ENCODE measurements around the gene LACC1.

The LACC1 gene

DNA sequence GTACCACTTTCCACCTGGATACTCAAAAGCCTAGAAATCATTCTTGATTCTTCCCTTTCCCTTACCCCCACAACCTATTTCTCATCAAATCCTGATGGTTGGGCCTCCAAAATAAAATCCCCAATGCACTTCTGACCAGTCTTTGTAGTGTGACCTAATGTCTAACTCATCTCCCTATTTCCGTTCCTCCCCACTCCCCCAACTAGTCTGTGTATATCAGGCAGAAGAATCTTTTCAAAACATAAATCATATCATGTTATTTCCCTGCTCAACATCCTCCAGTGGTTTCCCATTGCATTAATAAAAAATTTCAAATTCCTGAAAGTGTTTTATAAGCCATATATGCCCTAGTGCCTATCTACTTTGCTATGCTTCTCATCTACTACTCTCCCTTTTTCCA is 17.8 kb upstream of the LACC1 start:
- DNase-seq (ENCODE audit: insufficient read length, low spot score) (no peak), FAIRE-seq (no peak)
- TF ChIP-seq TAF1 (IDR thresholded peaks at IDR 0.05; ENCODE audit: low read depth, low read length) (no peak), POLR2A (IDR thresholded peaks at IDR 0.05; ENCODE audit: low read depth, low read length) (no peak), POLR2AphosphoS5 (IDR thresholded peaks at IDR 0.05; ENCODE audit: low read depth, low read length) (no peak), SPI1 (IDR thresholded peaks at IDR 0.05; ENCODE audit: low read depth, low read length) (no peak), POU2F2 (IDR thresholded peaks at IDR 0.05; ENCODE audit: low read depth, low read length) (no peak), PAX5 (IDR thresholded peaks at IDR 0.05; ENCODE audit: insufficient read depth, low read length, severe bottlenecking) (no peak)

DNA sequence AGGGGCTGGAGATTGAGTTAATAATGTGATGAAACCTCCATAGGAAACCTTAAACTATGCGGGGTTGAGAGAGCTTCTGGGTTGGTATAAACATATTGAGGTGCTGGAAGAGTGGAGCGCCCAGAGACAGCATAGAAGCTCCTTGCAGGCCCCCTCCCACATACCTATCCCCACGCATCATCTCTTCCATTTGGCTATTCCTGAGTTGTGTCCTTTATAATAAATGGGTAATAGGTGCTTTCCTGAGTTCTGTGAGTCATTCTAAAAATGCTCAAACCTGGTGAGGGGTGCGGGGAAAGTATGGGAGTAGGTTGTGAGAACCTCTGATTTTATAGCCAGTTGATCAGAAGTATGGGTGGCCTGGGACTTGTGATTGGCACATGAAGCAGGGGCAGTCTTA is 14.8 kb upstream of the LACC1 start:
- FAIRE-seq: no peak
- TF ChIP-seq TAF1 (IDR thresholded peaks at IDR 0.05; ENCODE audit: low read depth, low read length) (no peak), SPI1 (IDR thresholded peaks at IDR 0.05; ENCODE audit: low read depth, low read length) (no peak), POLR2A (IDR thresholded peaks at IDR 0.05; ENCODE audit: low read depth, low read length) (no peak), POU2F2 (IDR thresholded peaks at IDR 0.05; ENCODE audit: low read depth, low read length) (no peak), PAX5 (IDR thresholded peaks at IDR 0.05; ENCODE audit: insufficient read depth, low read length, severe bottlenecking) (no peak), POLR2AphosphoS5 (IDR thresholded peaks at IDR 0.05; ENCODE audit: low read depth, low read length) (no peak)
- no peak for DNase-seq (ENCODE audit: insufficient read length, low spot score)

DNA sequence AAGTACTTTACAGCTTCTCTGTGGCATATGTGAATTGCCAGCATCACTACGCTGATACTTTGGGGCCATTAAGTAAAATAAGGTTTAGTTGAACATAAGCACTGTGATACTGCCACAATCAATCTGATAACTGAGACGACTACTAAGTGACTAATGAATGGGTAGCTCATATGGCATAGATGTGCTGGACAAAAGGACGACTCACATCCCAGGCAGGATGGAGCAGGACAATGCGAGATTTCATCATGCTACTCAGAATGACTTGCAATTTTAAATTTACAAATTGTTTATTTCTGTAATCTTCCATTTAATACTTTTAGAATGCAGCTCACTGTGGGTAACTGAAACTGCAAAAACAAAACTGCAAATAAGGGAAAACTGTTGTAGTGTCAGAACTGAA is 13.8 kb upstream of the LACC1 start:
- TF ChIP-seq PAX5 (IDR thresholded peaks at IDR 0.05; ENCODE audit: insufficient read depth, low read length, severe bottlenecking) (no peak), SPI1 (IDR thresholded peaks at IDR 0.05; ENCODE audit: low read depth, low read length) (no peak), POLR2AphosphoS5 (IDR thresholded peaks at IDR 0.05; ENCODE audit: low read depth, low read length) (no peak)
- FAIRE-seq (no peak), DNase-seq (ENCODE audit: insufficient read length, low spot score) (no peak)

DNA sequence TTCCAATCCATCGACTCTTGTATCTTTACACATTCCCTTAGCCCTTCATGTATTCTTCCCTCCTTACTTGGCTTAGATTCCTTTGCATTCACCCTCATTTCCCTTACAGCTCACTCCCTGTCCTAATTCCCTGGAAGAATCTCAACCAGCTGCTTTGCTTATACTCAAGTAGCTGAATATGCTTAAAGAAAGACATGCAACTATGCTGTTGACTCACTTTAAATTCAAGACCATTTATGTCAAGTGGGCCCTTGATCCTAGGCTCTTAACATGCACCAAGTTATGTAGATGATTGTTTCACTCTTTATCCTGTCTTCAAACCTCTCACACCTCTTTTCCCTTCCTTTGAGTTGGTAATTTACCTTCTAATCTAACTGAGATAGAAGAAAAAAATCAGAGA is 7.5 kb upstream of the LACC1 start:
- FAIRE-seq: no peak
- DNase-seq (ENCODE audit: insufficient read length, low spot score): no peak
- TF ChIP-seq POLR2AphosphoS5 (IDR thresholded peaks at IDR 0.05; ENCODE audit: low read depth, low read length) (no peak), POU2F2 (IDR thresholded peaks at IDR 0.05; ENCODE audit: low read depth, low read length) (no peak)

DNA sequence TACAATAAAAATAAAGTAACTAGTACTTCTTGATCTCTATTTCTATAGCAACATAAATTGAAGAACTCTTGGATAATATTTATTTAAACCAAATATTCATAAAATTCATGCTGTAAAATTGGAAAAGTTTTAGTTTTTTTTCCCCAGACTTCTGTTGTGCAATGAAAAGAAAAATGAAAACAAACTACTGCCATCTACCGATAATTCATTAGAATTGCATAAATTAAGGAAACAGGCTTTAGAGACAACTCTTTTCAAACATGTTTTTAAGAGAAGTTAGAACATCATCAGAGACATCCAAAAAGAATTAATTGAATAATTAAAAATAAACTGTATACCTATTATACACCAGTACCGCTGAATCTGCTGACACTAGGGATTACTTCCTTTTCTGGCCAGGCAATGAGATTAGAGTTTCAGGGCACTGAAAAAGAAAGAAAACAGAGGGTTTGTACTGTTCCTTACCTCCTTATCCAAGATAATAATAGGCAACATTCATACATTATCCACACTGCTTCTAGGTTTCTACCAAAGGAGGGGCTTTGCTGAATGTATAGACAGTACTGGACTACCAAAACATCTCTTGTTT is 5.1 kb upstream of the LACC1 start:
- FAIRE-seq: no peak
- no peak for TF ChIP-seq POLR2AphosphoS5 (IDR thresholded peaks at IDR 0.05; ENCODE audit: low read depth, low read length)
- TF ChIP-seq TAF1 (IDR thresholded peaks at IDR 0.05; ENCODE audit: low read depth, low read length): no peak
- TF ChIP-seq POU2F2 (IDR thresholded peaks at IDR 0.05; ENCODE audit: low read depth, low read length): no peak
- TF ChIP-seq PAX5 (IDR thresholded peaks at IDR 0.05; ENCODE audit: insufficient read depth, low read length, severe bottlenecking): no peak
- TF ChIP-seq SPI1 (IDR thresholded peaks at IDR 0.05; ENCODE audit: low read depth, low read length): no peak
- TF ChIP-seq POLR2A (IDR thresholded peaks at IDR 0.05; ENCODE audit: low read depth, low read length): no peak
- DNase-seq (ENCODE audit: insufficient read length, low spot score): no peak

DNA sequence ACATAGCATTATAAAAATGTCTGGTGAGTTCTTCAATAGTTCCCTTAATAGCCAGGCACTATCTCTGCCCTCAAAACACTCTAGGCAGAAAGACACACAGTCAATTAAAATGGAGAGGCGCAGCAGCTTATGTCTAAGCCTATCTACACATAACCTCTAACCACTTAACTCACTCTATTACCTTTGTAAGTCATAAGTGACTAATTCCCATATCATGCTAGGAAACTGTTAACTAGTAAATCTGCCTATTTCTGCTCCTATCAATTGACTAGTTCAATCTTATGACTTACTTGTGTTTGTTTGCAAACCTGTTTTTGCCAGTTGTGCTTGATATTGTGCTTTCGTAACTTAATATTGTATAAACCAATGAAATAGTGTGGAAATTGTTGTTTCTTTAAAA is 3.3 kb upstream of the LACC1 start:
- FAIRE-seq (no peak), DNase-seq (ENCODE audit: insufficient read length, low spot score) (no peak)
- TF ChIP-seq TAF1 (IDR thresholded peaks at IDR 0.05; ENCODE audit: low read depth, low read length) (no peak), POU2F2 (IDR thresholded peaks at IDR 0.05; ENCODE audit: low read depth, low read length) (no peak), POLR2AphosphoS5 (IDR thresholded peaks at IDR 0.05; ENCODE audit: low read depth, low read length) (no peak), POLR2A (IDR thresholded peaks at IDR 0.05; ENCODE audit: low read depth, low read length) (no peak), PAX5 (IDR thresholded peaks at IDR 0.05; ENCODE audit: insufficient read depth, low read length, severe bottlenecking) (no peak), SPI1 (IDR thresholded peaks at IDR 0.05; ENCODE audit: low read depth, low read length) (no peak)

DNA sequence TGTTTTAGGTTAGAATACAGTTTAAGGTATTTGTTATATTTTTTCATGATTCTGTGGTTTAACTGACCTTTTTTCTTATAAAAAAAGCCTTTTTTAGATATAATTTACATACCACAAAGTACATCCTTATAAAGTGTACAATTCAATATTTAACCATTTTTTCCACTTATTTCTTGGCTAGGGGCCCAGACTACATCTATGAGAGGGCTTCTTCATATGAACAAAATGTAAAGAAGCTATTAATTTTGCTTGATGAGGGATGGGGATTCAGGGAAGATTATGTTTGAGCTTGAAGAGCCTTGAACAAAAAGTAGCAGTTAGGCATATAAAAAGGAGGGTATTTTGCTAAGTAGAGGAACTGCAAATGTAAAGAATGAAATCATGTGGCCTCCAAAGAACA is 2.4 kb upstream of the LACC1 start:
- no peak for TF ChIP-seq POLR2AphosphoS5 (IDR thresholded peaks at IDR 0.05; ENCODE audit: low read depth, low read length)
- TF ChIP-seq PAX5 (IDR thresholded peaks at IDR 0.05; ENCODE audit: insufficient read depth, low read length, severe bottlenecking): no peak
- TF ChIP-seq POLR2A (IDR thresholded peaks at IDR 0.05; ENCODE audit: low read depth, low read length): no peak
- no peak for TF ChIP-seq TAF1 (IDR thresholded peaks at IDR 0.05; ENCODE audit: low read depth, low read length)
- TF ChIP-seq SPI1 (IDR thresholded peaks at IDR 0.05; ENCODE audit: low read depth, low read length): no peak
- TF ChIP-seq POU2F2 (IDR thresholded peaks at IDR 0.05; ENCODE audit: low read depth, low read length): no peak
- DNase-seq (ENCODE audit: insufficient read length, low spot score) (no peak), FAIRE-seq (no peak)

DNA sequence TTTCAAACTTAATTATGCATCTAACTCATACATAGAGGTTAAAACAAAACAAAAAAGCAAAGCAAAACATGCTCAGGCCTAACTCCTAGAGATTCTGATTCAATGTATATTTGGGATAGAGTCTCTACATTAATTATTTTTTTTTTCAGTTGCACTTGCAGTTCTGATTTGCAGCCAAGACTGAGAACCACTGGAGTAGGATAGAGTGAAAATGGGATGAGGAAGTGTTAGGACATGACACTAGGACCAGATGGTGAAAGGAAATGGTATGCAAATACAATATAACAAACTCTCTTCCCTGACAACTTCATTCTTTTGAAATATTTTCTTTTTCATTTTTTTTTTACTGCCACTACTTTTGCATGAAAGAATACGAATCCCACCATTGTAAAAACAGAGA is 1.9 kb upstream of the LACC1 start:
- FAIRE-seq (no peak), DNase-seq (ENCODE audit: insufficient read length, low spot score) (no peak)
- TF ChIP-seq POU2F2 (IDR thresholded peaks at IDR 0.05; ENCODE audit: low read depth, low read length): no peak
- no peak for TF ChIP-seq PAX5 (IDR thresholded peaks at IDR 0.05; ENCODE audit: insufficient read depth, low read length, severe bottlenecking)
- TF ChIP-seq SPI1 (IDR thresholded peaks at IDR 0.05; ENCODE audit: low read depth, low read length): peak; percentile 53; the same call in 1 of the 2 replicates
- no peak for TF ChIP-seq POLR2A (IDR thresholded peaks at IDR 0.05; ENCODE audit: low read depth, low read length)
- TF ChIP-seq POLR2AphosphoS5 (IDR thresholded peaks at IDR 0.05; ENCODE audit: low read depth, low read length): no peak
- no peak for TF ChIP-seq TAF1 (IDR thresholded peaks at IDR 0.05; ENCODE audit: low read depth, low read length)

DNA sequence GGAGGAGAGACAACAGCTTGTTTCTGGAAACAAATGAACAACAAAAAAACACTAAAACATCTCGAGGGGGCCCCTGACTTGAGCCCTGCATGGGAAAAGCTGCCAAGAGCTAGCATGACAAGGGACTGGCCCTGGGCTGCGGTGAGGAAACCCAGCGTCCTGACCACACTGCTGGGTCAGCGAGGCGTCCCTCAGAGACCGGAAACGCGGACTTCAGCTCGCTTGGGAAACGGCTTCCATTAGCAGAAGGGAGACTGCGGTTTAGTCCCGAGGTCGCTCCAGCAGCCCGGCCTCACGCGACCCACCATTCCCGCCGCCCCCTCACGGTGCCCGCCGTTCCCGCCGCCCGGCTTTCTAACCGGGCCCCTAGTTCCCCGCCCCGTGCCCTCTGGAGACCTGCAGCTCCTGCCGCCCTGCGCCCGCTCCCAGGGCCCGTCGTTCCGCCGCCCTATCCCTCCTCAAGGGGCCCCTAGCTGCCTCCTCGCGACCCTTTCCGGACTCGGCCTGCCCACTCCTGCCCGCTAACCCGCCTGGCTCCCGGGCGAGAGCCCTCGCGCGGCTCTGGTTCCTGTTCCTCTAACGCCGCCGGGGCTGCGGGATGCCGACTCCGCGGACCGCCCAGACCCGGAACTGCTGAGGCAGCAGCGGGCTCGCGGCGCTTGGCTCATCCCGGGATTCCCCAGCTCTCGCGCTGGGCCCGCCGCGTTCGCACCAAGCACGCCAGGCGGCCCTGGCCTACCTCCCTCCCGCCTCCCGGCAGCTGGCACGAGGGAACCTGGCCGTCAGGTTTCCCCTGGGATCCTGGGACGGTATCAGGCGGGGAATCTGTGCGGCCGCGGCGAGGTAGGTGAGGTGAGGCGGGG is 581 bp upstream of the LACC1 start, which contains the start of gene CCDC122:
TSS of gene CCDC122 (minus strand) at position 849 of the 863 bp plus-strand sequence. CDS start 10,364 bp downstream, outside the sequence.
- TF ChIP-seq POU2F2 (IDR thresholded peaks at IDR 0.05; ENCODE audit: low read depth, low read length) (no peak; the same call in 1 of the 2 replicates), POLR2AphosphoS5 (IDR thresholded peaks at IDR 0.05; ENCODE audit: low read depth, low read length) (peak; percentile 61; the same call in 1 of the 2 replicates), TAF1 (IDR thresholded peaks at IDR 0.05; ENCODE audit: low read depth, low read length) (0 out of 2 replicates have a peak, but pooled peaks have one; percentile 14), SPI1 (IDR thresholded peaks at IDR 0.05; ENCODE audit: low read depth, low read length) (peak; percentile 34), POLR2A (IDR thresholded peaks at IDR 0.05; ENCODE audit: low read depth, low read length) (peak; percentile 72), PAX5 (IDR thresholded peaks at IDR 0.05; ENCODE audit: insufficient read depth, low read length, severe bottlenecking) (no peak)
- DNase-seq (ENCODE audit: insufficient read length, low spot score): peak; percentile 70
- peak; percentile 91 for FAIRE-seq

Measured in GM12891 (cell line).